K562 (cell line): ENCODE measurements around the gene TFCP2. TPM values are rescaled to one million over a fixed set of nuclear protein-coding genes. Genes with fewer than 3 reads are reported as not detected.

Experiments used
- BRD4 ChIP-seq: fragments of 200-600 bp; sonication (generic); IDR thresholded peaks from 2 replicates; pipeline ENCODE4 v1.6.1; 2017; ENCODE audit warnings: inconsistent platforms
- CTCF ChIP-seq, 3 experiments: IDR thresholded peaks in 2 of 3; conservative IDR thresholded peaks in 1 of 3; 2 replicates each; pipeline ENCODE4 v1.5.1; 2011 to 2012; ENCODE audit warnings: low read length in 3 of 3, mild to moderate bottlenecking in 3 of 3, control low read depth in 2 of 3, improper control_type of control experiment in 1 of 3, inconsistent platforms in 1 of 3, low read depth in 1 of 3, mixed read lengths in 1 of 3, moderate library complexity in 1 of 3; ENCODE audit not compliant: insufficient read depth in 2 of 3
- EZH2 ChIP-seq: IDR thresholded peaks from 2 replicates; pipeline ENCODE4 v1.6.1; 2012; ENCODE audit warnings: low read depth, mild to moderate bottlenecking, inconsistent platforms, low read length, borderline replicate concordance
- FOSL1 ChIP-seq: fragments of 200-800 bp; sonication (Bioruptor generic); conservative IDR thresholded peaks from 2 replicates; pipeline ENCODE4 v1.6.1; 2016; ENCODE audit warnings: missing genetic modification characterization, missing compliant biosample characterization
- GABPB1 ChIP-seq: sonication (generic); formaldehyde crosslinking; IDR thresholded peaks from 2 replicates; pipeline ENCODE4 v1.8.0; 2022; ENCODE audit warnings: mild to moderate bottlenecking, missing genetic modification reagents
- NCOA4 ChIP-seq: fragments of 450-650 bp; IDR thresholded peaks from 2 replicates; pipeline ENCODE4 v1.6.1; 2018; ENCODE audit warnings: mild to moderate bottlenecking; ENCODE audit not compliant: partially characterized antibody
- NFYB ChIP-seq: IDR thresholded peaks from 2 replicates; pipeline ENCODE4 v1.6.1; 2011; ENCODE audit warnings: mild to moderate bottlenecking, moderate library complexity; ENCODE audit not compliant: insufficient read length; ENCODE audit errors: extremely low read depth
- NRF1 ChIP-seq, 2 experiments: fragments of 450-650 bp; IDR thresholded peaks in 1 of 2; conservative IDR thresholded peaks in 1 of 2; 2 replicates each; pipeline ENCODE4 v1.6.1; 2014; ENCODE audit warnings: mild to moderate bottlenecking in 2 of 2
- PHB2 ChIP-seq: fragments of 450-650 bp; IDR thresholded peaks from 2 replicates; pipeline ENCODE4 v1.6.1; 2017; ENCODE audit warnings: low read depth
- SRSF3 ChIP-seq: fragments of 200-400 bp; formaldehyde crosslinking; IDR thresholded peaks from 2 replicates; pipeline ENCODE4 v1.6.1; 2016; ENCODE audit warnings: mild to moderate bottlenecking, low read length, moderate library complexity; ENCODE audit not compliant: insufficient read depth
- TEAD1 ChIP-seq, 2 experiments: fragments of 450-650 bp in 1 of 2; sonication (generic) in 1 of 2; formaldehyde crosslinking; IDR thresholded peaks; 2 replicates each; pipeline versions ENCODE4 v1.4.0 to v1.8.0; 2020 to 2022; ENCODE audit warnings: mild to moderate bottlenecking in 2 of 2, missing genetic modification reagents in 1 of 2
- USF2 ChIP-seq: sonication (generic); formaldehyde crosslinking; IDR thresholded peaks from 2 replicates; pipeline ENCODE4 v1.5.0; 2020; ENCODE audit warnings: missing genetic modification reagents
- ZBTB40 ChIP-seq, 2 experiments: fragments of 450-650 bp in 1 of 2; sonication (generic) in 1 of 2; formaldehyde crosslinking in 1 of 2; IDR thresholded peaks; 2 replicates each; pipeline versions ENCODE4 v1.7.1 to v1.9.0; 2016 to 2022; ENCODE audit warnings: inconsistent platforms in 1 of 2, mild to moderate bottlenecking in 1 of 2, missing genetic modification reagents in 1 of 2
- ZNF165 ChIP-seq: fragments of 250-450 bp; sonication (Bioruptor Pico); IDR thresholded peaks from 2 replicates; pipeline ENCODE4 v1.4.0; 2020; ENCODE audit warnings: borderline replicate concordance
- ZNF589 ChIP-seq: fragments of 200-800 bp; sonication (Bioruptor generic); IDR thresholded peaks from 2 replicates; pipeline ENCODE4 v1.6.1; 2016; ENCODE audit warnings: low read depth, missing genetic modification characterization, missing compliant biosample characterization
- polyA plus RNA-seq, 8 experiments: library from polyadenylated mRNA; depleted of rRNA in 4 of 8; stranded (reverse) in 5 of 8; unstranded in 3 of 8; fragments of >200 nt; fragmentation: Nextera tagmentation in 2 of 8; fragmentation: Illumina TruSeq in 1 of 8; extraction: Ambion mirVana in 2 of 8; extraction: Trizol in 1 of 8; gene quantifications; 2 replicates each; pipeline versions ENCODE4 v1.2.1 to v1.2.3, GENCODE V29; 2011 to 2014; ENCODE audit warnings: inconsistent platforms in 1 of 8, missing spikeins in 1 of 8
- total RNA-seq, 7 experiments: library from RNA; depleted of rRNA in 6 of 7; stranded (reverse); fragments of >200 nt in 6 of 7; fragmentation: Illumina TruSeq in 2 of 7; extraction: Trizol in 2 of 7; gene quantifications; 2 replicates each; pipeline versions ENCODE4 v1.2.1 to v1.2.3, GENCODE V29; 2011 to 2021; ENCODE audit warnings: low replicate concordance in 1 of 7

The TFCP2 gene
- total and polyA plus RNA-seq, 9 of the 15 experiments (the other 6 are each of a cell fraction or from before 2014, with no cell fraction given) = 8.0 to 38.9 (median 19.3) TPM

- no peak for TF ChIP-seq USF2 (CRISPR knock-in tag)
- no peak for TF ChIP-seq NCOA4
- no peak; the same call in 1 of the 2 replicates for TF ChIP-seq FOSL1 (tag)
- TF ChIP-seq NFYB = no peak
- TF ChIP-seq ZNF589 (CRISPR knock-in tag) = 0 out of 2 replicates have a peak, but pooled peaks have one; percentile 52
- no peak for TF ChIP-seq EZH2
- no peak for TF ChIP-seq PHB2
- TF ChIP-seq ZBTB40 (IDR thresholded peaks at IDR 0.05) = peak; percentile 62
- no peak for TF ChIP-seq ZBTB40 (CRISPR knock-in tag; IDR thresholded peaks at IDR 0.05)
- TF ChIP-seq BRD4 = no peak
- TF ChIP-seq ZNF165 (CRISPR knock-in tag) = no peak
- no peak for TF ChIP-seq SRSF3
- peak; percentile 76 to 78 for TF ChIP-seq NRF1 (conservative IDR thresholded peaks at IDR 0.05 in 1 of 2, IDR thresholded peaks at IDR 0.05 in 1 of 2)
- TF ChIP-seq GABPB1 (CRISPR knock-in tag) = peak; percentile 77; the same call in 1 of the 2 replicates
- peak in 1 of 3 experiments; percentile 23; a peak in 3 of 6 replicates for TF ChIP-seq CTCF (IDR thresholded peaks at IDR 0.05 in 2 of 3, conservative IDR thresholded peaks at IDR 0.05 in 1 of 3; ENCODE audit: insufficient read depth in 2 of 3, low read depth in 1 of 3, low read length in 3 of 3)
- peak in 1 of 2 experiments; percentile 31; a peak in 3 of 4 replicates for TF ChIP-seq TEAD1 (CRISPR knock-in tag; IDR thresholded peaks at IDR 0.05)
Observed at GRCh38 chr12:51083126-51083833, 89.7 kb downstream of the TFCP2 start, which contains the start of gene CSRNP2 (continued).
